HG03342 (cell line): ENCODE data around the gene NSUN6.
"Not testable (repeated sequence)": the region's sequence is repeated elsewhere in the genome, so short reads cannot be mapped to it uniquely, and the experiment has no call there.

Experiments used
- ATAC-seq: cut with Tn5 transposase; IDR thresholded peaks from one replicate; pipeline ENCODE4 v1.9.1; 2021; ENCODE audit warnings: mild to moderate bottlenecking, moderate library complexity; ENCODE audit not compliant: unreplicated experiment

The NSUN6 gene

DNA sequence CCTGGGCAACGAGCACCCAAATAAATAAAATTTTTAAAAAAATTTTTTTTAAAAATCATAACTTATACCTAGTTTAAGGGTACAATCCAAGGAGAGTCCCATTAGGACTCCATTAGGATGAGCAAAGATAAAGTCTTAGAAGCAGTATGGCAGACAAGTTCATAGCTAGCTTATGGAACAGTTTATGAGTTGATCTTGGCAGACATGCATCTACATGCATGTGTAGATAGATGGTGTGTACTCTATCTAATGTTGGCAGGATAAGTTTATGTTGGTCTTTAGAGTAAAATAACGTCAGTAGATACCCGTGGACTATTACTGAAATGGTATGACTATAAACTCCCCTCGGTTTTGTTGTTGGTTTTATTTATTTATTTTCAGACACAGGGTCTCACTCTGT lies 40.2 kb downstream of the NSUN6 start:
- ATAC-seq, result no peak

DNA sequence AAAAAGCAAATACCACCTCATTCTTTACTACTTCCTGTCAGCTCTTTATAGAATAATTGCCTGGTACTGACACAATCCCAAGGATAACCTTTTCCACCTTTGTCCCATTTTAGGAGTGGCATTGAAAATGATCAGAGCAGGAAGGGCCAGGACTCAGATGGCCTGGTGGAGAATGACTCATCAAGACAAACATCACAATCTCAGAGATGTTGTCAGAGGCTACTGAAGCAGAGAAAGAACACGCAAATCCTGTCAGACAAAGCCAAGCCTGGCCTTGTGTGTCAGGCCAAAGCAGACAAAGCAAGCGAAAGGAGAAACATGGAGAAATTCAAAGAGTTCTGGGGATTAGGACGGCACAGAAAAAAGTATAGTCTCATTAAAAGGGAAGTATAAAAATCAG lies 40.9 kb downstream of the NSUN6 start:
- ATAC-seq, result no peak

- ATAC-seq, result no peak
Measured at GRCh38 chr10:18608596-18608995, 42.8 kb downstream of the NSUN6 start.

GRCh38 chr10:18607503-18608378 lies 43.6 kb downstream of the NSUN6 start:
- ATAC-seq, result no peak

DNA sequence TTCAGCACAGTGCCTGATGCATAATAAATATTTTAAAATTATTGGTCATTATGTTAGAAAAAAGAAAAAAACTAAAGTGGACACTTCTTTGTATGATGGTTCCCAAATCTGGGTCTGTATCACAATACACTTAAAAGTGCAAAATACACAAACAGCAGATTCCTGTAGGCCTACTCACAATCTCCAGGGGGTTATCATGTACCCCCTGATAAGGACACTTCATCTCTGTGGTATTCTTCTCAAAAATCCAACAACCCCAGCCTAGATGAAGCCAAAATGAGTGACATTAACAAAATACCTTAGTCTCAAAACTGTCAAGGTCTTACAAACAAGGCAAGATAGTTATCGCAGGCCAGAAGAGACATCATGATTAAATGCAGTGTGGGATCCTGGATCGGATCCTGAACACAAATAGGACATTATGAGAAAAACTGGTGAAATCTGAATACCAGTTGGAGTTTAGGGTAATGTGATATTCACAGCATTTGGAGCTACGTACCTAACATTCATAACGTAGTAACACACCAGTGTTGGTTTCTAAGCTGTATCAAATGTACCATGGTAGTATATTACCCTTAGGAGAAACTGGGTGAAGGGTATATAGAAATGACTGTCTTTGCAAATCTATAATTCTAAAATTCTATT lies 45.2 kb downstream of the NSUN6 start:
- ATAC-seq, result no peak

DNA sequence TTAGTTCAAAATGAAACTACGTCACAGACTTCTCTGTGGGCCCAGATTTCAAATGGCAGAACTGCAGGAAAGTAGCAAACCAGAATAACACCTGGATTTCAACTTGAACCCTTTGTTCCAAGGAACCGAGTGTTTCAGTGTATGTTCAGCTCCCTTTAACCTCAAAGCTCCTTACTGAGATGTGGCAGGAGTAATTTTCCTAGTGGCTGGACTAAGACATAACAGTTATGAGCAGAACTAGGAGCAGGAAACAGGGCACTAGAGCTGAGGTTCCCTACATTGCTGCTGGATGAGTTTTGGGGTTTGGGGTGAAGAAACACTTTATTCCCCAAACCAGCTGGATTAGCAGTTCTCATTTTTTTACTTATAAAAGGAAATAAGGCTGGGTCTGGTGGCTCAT lies 50.1 kb downstream of the NSUN6 start:
- no peak for ATAC-seq

- ATAC-seq, result no peak
Measured at GRCh38 chr10:18599392-18599791, 52.0 kb downstream of the NSUN6 start.

GRCh38 chr10:18594574-18595156 lies 56.7 kb downstream of the NSUN6 start:
- no peak for ATAC-seq

GRCh38 chr10:18591141-18591540 lies 60.2 kb downstream of the NSUN6 start:
- not testable (repeated sequence) for ATAC-seq

- ATAC-seq, result not testable (repeated sequence)
Measured at GRCh38 chr10:18586637-18587036, 64.8 kb downstream of the NSUN6 start.

DNA sequence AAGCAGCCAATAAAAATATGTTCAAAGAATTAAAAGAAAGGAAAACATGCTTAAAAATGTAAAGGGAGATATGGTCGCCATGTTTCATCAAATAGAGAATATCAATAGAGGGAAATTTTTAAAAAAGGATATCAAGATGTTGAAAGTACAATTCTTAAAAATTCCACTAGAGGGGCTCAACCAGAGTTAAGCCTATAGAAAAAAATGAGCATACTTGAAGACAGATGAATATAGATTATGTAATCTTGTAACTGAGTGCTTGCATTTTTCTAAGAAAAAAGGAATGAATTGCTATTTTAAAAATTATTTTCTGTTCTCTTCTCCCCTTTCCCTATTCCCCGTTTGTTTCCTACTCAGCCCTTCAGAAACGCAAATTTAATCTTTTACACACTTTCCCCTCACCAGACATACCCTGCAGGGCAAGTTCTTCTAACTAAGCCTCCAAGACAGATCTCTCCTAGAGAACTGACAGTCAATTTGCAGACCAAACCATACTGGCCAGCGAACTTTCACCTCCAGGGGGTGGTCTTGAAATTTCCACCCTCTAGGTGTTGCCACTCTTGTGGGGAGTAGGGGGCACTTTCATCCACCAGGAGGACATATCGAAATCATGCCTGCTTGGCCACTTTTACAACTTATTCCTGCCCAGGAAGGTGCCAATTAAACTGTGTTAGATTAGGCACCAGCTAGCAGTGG lies 67.7 kb downstream of the NSUN6 start:
- no peak for ATAC-seq

- ATAC-seq, result peak; percentile 48
Measured at GRCh38 chr10:18582803-18583202, 68.6 kb downstream of the NSUN6 start.

DNA sequence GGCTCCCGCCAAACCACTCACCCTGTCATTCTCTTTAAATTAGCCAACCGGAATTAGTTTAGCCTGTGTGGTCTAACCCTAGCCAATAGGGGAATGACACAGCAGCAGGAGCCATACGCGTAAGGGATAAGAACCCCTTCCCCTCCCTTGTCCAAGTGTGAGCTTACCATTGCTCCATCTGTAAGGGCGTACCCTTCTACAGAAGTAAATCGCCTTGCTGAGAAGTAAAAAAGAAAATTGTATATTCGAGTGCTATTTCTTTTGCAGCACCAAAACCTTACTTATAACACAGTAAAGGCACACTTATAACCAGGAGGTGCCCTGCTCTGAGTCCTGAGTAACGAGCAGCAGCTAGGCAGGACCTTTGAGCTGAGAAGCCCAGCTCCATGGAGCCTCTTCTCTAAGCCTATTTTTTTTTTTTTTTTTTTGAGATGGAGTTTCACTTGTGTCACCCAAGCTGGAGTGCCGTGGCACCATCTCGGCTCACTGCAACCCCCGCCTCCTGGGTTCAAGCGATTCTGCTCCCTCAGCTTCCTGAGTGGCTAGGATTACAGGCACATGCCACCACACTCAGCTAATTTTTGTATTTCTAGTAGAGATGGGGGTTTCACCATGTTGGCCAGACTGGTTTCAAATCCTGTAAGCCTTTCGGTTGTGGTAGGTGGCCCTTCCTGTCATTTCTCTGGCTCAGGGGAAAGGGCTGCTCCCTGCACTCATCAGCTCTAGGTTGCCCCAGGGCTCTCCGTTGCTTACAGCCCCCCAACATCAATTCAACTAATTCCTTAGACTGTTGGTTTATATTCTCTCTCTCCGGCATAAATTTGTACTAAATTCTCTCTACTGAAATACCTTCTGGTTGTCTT lies 73.3 kb downstream of the NSUN6 start:
- no peak for ATAC-seq

DNA sequence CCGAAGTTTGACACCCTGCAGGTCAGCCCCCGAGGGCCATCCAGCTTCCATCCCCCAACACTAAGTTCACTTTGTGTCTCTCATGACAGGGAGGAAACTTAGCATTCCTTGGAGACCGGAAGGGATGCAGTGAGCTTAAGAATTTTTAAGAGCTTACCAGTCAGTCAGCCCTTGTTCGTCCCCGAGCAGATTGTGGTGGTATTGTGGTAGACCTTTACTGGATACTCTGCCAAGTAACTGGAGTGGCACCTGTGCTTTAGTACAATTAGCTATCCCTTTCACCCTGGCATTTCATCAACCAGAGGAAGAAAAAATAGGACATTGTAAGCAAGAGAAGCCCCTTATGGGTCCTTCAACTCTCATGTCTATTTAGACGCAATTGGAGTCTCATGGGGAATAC lies 74.8 kb downstream of the NSUN6 start:
- ATAC-seq, result no peak

DNA sequence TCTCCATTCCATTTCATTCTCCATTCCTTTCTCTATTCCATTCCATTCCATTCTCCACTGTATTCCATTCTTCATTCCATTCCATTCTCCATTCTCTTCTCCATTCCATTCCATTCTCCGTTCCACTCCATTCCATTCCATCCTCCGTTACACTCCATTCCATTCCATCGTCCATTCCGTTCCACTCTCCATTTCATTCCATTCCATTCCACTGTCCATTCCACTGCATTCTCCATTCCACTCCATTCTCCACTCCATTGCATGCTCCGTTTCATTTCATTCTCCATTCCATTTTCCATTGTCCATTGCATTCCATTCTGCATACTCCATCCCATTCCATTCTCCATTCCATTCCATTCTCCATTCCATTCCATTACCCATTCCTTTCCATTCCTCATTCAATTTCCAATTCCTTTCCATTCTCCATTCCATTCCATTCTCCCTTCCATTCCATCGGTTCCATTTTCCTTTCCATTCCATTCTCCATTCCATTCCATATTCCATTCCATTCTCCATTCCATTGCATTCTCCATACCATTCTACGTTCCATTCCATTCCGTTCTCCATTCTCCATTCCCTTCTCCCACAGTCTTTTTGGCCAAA lies 78.3 kb downstream of the NSUN6 start:
- no peak for ATAC-seq

- no peak for ATAC-seq
Measured at GRCh38 chr10:18571780-18572179, 79.6 kb downstream of the NSUN6 start.

GRCh38 chr10:18571076-18571475 lies 80.3 kb downstream of the NSUN6 start:
- no peak for ATAC-seq

- ATAC-seq, result not testable (repeated sequence)
Measured at GRCh38 chr10:18570386-18570785, 81.0 kb downstream of the NSUN6 start.

DNA sequence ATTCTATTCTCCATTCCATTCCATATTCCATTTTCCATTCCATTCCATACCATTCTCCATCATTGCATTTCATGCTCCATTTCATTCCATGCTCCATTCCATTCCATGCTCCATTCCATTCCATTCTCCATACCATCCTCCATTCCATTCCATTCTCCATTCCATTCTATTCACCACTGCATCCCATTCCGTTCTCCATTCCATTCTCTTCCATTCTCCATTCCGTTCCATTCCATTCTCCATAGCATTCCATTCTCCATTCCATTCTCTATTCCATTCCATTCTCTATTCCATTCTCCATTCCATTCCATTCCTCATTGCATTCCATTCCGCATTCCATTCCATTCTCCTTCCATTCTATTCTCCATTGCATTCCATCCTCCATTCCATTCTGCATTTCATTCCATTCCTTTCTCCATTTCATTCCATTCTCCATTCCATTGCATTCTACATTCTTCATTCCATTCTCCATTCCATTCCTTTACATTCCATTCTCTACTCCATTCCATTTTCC lies 84.0 kb downstream of the NSUN6 start:
- no peak for ATAC-seq

DNA sequence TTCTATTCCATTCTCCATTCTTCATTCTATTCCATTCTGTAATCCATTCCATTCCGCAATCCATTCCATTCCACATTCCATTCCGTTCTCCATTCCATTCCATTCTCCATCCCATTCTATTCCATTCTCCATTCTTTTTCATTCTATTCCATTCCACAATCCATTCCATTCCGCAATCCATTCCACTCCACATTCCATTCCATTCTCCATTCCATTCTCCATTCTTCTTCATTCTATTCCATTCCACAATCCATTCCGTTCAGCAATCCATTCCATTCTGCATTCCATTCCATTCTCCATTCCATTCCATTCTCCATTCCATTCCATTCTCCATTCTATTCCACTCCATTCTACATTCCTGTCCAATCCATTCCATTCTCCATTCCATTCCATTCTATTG lies 85.2 kb downstream of the NSUN6 start:
- ATAC-seq, result no peak
